Measurements from ENCODE around the gene GREM2. TPM values are rescaled to one million over a fixed set of nuclear protein-coding genes. Genes with fewer than 3 reads are reported as not detected.

The GREM2 gene
- total and polyA plus RNA-seq, 10 of the 15 experiments (the other 5 are each of a cell fraction or from before 2014, with no cell fraction given): not detected

DNA sequence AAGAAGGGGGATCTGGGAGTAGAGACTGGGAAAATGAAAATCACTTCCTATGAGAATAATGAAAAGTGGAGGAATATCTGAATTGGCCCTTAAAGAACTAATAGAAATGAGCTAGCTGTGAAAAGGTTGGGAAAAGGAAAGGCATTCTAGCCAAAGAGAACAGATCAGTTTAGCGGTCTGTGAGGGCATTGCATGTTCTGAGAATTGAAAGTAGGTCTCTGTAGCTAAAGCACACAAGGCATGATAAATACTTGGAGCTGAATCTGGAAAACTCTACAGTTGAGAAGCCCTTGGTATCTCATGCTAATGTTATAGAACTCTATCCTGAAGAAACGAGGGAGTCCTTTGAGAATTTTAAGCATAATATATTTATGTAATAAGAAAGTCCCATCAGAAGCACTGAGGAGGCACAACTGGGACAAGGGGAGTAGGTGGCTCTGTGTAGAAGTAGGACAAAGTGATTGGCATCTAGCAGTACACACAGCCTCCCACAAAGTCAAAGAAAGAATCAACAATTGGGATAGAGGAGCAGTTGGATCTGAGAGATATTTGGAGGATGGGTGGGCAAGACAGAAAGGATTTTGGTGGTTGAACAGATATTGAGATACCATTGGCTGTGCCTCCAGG, 78.7 kb downstream of the GREM2 start:
- no peak overlapping the region for H3K4me2 ChIP-seq (ENCODE audit: control insufficient read depth, insufficient read depth)
- ChIA-PET SMC1A (ENCODE audit: uncharacterized antibody, unreplicated experiment) (no interaction called here), POLR2A (no interaction called here), CTCF (no interaction called here), RAD21 (ENCODE audit: unreplicated experiment) (no interaction called here)
- in situ Hi-C loops (cut with MboI) (no loop called here), intact Hi-C loops (cut with micrococcal nuclease; ENCODE audit: unreplicated experiment) (no loop called here)
- no peaks in the 10 kb centered on the region for H3K79me2 ChIP-seq (ENCODE audit: control insufficient read depth, insufficient read depth, low read length)
- H3K4me3 ChIP-seq: no peak overlapping the region
- no peaks in the 10 kb centered on the region for H3K9me3 ChIP-seq (replicated peaks; ENCODE audit: control insufficient read depth, insufficient read depth, low read length)
- TF ChIP-seq YBX1 (IDR thresholded peaks at IDR 0.05) (no peak), POU2F2 (IDR thresholded peaks at IDR 0.05; ENCODE audit: borderline replicate concordance, low read depth, low read length) (no peak), FOXM1 (IDR thresholded peaks at IDR 0.05; ENCODE audit: low read depth, low read length) (no peak), KDM1A (IDR thresholded peaks at IDR 0.05; ENCODE audit: borderline replicate concordance) (no peak), MYC (IDR thresholded peaks at IDR 0.05; ENCODE audit: insufficient read depth, insufficient read length, insufficient replicate concordance, low read length, severe bottlenecking) (no peak)
- TF ChIP-seq, protein P1, sequence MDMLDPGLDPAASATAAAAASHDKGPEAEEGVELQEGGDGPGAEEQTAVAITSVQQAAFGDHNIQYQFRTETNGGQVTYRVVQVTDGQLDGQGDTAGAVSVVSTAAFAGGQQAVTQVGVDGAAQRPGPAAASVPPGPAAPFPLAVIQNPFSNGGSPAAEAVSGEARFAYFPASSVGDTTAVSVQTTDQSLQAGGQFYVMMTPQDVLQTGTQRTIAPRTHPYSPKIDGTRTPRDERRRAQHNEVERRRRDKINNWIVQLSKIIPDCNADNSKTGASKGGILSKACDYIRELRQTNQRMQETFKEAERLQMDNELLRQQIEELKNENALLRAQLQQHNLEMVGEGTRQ (IDR thresholded peaks at IDR 0.05; ENCODE audit: borderline replicate concordance, low read depth, low read length): no peak
- TF ChIP-seq, protein P2, sequence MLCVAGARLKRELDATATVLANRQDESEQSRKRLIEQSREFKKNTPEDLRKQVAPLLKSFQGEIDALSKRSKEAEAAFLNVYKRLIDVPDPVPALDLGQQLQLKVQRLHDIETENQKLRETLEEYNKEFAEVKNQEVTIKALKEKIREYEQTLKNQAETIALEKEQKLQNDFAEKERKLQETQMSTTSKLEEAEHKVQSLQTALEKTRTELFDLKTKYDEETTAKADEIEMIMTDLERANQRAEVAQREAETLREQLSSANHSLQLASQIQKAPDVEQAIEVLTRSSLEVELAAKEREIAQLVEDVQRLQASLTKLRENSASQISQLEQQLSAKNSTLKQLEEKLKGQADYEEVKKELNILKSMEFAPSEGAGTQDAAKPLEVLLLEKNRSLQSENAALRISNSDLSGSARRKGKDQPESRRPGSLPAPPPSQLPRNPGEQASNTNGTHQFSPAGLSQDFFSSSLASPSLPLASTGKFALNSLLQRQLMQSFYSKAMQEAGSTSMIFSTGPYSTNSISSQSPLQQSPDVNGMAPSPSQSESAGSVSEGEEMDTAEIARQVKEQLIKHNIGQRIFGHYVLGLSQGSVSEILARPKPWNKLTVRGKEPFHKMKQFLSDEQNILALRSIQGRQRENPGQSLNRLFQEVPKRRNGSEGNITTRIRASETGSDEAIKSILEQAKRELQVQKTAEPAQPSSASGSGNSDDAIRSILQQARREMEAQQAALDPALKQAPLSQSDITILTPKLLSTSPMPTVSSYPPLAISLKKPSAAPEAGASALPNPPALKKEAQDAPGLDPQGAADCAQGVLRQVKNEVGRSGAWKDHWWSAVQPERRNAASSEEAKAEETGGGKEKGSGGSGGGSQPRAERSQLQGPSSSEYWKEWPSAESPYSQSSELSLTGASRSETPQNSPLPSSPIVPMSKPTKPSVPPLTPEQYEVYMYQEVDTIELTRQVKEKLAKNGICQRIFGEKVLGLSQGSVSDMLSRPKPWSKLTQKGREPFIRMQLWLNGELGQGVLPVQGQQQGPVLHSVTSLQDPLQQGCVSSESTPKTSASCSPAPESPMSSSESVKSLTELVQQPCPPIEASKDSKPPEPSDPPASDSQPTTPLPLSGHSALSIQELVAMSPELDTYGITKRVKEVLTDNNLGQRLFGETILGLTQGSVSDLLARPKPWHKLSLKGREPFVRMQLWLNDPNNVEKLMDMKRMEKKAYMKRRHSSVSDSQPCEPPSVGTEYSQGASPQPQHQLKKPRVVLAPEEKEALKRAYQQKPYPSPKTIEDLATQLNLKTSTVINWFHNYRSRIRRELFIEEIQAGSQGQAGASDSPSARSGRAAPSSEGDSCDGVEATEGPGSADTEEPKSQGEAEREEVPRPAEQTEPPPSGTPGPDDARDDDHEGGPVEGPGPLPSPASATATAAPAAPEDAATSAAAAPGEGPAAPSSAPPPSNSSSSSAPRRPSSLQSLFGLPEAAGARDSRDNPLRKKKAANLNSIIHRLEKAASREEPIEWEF (IDR thresholded peaks at IDR 0.05; ENCODE audit: insufficient replicate concordance, low read depth, low read length): no peak
- TF ChIP-seq, protein P3, sequence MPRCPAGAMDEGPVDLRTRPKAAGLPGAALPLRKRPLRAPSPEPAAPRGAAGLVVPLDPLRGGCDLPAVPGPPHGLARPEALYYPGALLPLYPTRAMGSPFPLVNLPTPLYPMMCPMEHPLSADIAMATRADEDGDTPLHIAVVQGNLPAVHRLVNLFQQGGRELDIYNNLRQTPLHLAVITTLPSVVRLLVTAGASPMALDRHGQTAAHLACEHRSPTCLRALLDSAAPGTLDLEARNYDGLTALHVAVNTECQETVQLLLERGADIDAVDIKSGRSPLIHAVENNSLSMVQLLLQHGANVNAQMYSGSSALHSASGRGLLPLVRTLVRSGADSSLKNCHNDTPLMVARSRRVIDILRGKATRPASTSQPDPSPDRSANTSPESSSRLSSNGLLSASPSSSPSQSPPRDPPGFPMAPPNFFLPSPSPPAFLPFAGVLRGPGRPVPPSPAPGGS (IDR thresholded peaks at IDR 0.05; ENCODE audit: borderline replicate concordance, insufficient read depth, low read depth, low read length, poor library complexity, severe bottlenecking): no peak
- TF ChIP-seq, protein P4, sequence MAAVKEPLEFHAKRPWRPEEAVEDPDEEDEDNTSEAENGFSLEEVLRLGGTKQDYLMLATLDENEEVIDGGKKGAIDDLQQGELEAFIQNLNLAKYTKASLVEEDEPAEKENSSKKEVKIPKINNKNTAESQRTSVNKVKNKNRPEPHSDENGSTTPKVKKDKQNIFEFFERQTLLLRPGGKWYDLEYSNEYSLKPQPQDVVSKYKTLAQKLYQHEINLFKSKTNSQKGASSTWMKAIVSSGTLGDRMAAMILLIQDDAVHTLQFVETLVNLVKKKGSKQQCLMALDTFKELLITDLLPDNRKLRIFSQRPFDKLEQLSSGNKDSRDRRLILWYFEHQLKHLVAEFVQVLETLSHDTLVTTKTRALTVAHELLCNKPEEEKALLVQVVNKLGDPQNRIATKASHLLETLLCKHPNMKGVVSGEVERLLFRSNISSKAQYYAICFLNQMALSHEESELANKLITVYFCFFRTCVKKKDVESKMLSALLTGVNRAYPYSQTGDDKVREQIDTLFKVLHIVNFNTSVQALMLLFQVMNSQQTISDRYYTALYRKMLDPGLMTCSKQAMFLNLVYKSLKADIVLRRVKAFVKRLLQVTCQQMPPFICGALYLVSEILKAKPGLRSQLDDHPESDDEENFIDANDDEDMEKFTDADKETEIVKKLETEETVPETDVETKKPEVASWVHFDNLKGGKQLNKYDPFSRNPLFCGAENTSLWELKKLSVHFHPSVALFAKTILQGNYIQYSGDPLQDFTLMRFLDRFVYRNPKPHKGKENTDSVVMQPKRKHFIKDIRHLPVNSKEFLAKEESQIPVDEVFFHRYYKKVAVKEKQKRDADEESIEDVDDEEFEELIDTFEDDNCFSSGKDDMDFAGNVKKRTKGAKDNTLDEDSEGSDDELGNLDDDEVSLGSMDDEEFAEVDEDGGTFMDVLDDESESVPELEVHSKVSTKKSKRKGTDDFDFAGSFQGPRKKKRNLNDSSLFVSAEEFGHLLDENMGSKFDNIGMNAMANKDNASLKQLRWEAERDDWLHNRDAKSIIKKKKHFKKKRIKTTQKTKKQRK (IDR thresholded peaks at IDR 0.05; ENCODE audit: low read depth, low read length): no peak
- H3K9ac ChIP-seq (ENCODE audit: control insufficient read depth, insufficient read depth, low read length): no peak overlapping the region
- WGBS (ENCODE audit: insufficient coverage, insufficient replicate concordance, low lambda C conversion rate, missing lambda C conversion rate): 16% methylated on average over 2 of the region's 2 CpGs
- DNase-seq (ENCODE audit: low read depth, low spot score): no peak
- FAIRE-seq: no peak
- no peak overlapping the region for H3K27ac ChIP-seq (ENCODE audit: control insufficient read depth, insufficient read depth)
- no TSS peak for BruUV-seq (replicated peaks)
- H4K20me1 ChIP-seq (ENCODE audit: control insufficient read depth, insufficient read depth): no peaks in the 10 kb centered on the region
- no peaks in the 10 kb centered on the region for H3K36me3 ChIP-seq (ENCODE audit: control insufficient read depth in 2 of 2, insufficient read depth in 2 of 2, low read length in 1 of 2)
- H3K27me3 ChIP-seq (replicated peaks in 1 of 2; ENCODE audit: control insufficient read depth in 2 of 2, insufficient read depth in 2 of 2, low read length in 1 of 2): no peaks in the 10 kb centered on the region
- H2AFZ ChIP-seq (ENCODE audit: control insufficient read depth, low read depth, low read length): no peak overlapping the region
- no peaks in the 10 kb centered on the region for H3K4me1 ChIP-seq (ENCODE audit: control insufficient read depth, insufficient read depth, low read length)
- no peak for ATAC-seq

Measured in GM12878 (cell line).